ENCODE measurements around the gene TLR6.
"Not testable (repeated sequence)": the region's sequence is repeated elsewhere in the genome, so short reads cannot be mapped to it uniquely, and the experiment has no call there.

TLR6 gene

DNA sequence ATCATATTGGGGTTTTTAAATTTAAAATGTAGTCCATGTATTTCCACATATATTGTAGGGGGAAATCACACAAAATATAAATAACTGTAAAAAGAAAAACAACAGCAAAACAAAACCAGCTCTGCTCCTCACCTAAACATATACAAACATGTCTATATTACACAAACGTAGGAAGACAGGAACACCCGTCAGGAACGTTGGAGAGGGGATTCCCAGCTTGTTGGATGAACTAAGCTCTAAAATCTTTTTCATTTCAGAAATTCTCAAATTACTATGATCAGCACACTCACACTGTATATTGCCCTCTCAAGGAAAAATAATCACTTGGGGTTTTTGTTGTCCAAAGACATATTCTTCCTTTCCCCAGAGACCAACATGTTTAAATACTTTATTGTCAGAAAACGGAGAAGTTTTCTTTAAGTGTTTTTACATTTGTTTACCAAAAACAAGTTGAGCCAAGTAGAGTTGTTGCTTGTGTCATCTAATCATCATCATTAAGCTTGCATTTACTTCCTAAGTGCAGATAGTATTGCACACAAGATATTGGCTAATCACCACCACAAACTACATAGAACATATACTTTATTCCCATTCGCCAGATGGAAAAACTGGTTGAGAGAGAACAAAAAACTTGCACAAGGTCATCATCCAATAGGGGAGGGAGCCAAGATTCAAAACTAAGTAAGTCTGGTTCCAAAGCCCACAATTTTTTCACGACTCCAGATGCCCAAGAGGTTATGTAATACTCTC is 71.4 kb downstream of the TLR6 start:
- DNase-seq (ENCODE audit: low spot score): no peak

DNA sequence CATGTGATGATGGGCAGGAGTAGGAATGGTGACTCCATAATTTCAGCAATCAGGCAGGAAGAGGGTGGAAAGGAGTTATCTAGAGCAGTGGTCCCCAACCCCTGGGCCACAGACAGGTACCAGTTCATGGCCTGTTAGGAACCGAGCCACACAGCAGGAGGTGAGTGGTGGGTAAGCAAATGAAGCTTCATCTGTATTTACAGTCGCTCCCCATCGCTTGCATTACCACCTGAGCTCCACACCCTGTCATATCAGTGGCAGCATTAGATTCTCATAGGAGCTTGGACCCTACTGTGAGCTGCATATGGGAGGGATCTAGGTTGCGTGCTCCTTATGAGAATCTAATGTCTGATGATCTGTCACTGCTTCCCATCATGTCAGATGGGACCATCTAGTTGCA is 72.5 kb downstream of the TLR6 start:
- no peak for DNase-seq (ENCODE audit: low spot score)

DNA sequence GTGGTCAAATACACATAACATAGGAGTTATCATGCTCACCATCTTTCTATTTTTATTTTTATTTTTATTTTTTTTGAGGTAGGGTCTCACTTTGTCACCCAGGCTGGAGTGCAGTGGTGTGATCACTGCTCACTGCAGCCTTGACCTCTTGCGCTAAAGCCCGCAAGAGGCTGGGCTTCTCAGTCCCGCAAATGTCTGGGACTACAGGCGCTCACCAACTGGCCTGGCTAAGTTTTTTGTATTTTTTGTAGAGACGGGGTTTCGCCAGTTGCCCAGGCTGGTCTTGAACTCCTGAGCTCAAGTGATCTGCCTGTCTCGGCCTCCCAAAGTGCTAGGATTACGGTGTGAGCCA is 73.5 kb downstream of the TLR6 start:
- DNase-seq (ENCODE audit: low spot score): no peak

DNA sequence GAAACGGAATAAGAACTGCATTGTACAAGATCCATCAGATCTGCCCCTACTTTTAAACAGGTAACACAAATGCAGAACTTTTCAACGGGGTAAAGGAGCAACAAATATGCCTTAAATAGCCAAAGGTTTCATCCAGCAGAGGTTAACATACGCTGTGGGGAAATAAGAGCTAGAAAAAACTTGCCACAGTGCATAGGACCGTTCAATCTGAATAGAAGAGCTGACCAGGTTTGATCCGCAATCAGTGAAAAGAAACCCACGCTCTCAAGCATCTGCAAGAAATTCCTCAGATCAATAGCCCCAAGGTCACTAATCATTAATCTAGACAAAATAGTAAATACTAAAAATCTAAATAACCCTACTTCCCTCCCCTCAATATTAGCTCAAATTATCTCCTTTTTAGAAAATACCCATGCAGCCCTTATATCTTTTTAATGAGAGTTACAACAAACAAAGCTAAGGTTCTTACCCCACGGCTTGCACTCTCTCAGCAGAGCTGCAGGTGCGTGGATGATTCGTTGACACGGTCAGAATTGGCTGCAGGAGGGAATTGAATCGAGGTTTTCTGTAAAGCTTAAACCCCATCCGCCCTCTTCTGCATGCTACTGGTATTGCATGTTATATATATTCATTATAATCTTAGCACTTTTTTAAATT is 74.0 kb downstream of the TLR6 start, which contains the start of gene TLR10:
Gene TLR10, minus strand, starts transcription at position 539 of the 657 bp plus-strand sequence. CDS start 7,400 bp downstream, outside the sequence.
- DNase-seq (ENCODE audit: low spot score): peak; percentile 60

DNA sequence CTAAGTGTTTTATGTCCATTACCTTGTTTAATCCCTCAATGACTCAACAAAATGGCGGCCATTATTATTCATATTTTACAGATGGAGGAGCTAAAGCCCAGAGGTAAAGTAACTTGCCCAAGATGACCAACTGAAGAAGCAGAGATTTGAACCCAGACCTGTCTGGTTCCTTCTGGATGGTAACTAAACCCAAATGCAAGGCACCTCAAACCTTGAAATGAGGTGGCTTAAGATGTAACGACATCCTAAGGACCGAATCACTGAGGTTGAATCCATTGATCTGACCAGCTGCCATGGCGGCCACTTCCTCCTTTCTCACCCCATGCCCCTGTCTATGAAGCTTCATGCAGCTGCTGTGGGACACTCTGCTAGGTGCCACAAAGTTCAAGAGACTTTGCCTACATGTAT is 74.8 kb downstream of the TLR6 start:
- DNase-seq (ENCODE audit: low spot score): no peak

DNA sequence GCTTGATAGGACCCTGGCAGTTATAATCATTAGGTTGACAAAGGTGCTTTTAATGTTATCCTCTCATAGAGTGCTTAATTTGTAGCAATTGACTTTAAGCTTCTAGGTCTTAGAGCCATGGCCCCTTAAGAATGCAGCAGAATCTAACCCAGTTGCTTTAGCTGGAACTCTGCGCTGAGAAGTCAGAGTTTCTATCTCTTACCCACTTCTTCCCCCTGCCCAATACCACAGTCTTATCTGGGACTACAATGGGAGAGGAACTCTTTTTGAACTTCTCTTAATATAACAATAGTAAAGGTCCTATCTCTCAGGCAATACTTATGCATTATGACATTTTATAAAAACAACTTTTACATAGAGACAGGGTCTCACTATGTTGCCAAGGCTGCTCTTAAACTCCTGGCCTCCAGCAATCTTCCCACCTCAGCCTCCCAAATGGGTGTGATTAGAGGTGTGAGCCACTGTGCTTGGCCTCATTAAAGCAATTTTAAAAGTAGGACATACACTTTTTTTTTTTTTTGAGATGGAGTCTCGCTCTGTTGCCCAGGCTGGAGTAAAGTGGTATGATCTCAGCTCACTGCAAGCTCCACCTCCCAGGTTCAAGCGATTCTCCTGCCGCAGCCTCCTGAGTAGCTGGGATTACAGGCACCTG is 75.7 kb downstream of the TLR6 start:
- DNase-seq (ENCODE audit: low spot score): no peak

DNA sequence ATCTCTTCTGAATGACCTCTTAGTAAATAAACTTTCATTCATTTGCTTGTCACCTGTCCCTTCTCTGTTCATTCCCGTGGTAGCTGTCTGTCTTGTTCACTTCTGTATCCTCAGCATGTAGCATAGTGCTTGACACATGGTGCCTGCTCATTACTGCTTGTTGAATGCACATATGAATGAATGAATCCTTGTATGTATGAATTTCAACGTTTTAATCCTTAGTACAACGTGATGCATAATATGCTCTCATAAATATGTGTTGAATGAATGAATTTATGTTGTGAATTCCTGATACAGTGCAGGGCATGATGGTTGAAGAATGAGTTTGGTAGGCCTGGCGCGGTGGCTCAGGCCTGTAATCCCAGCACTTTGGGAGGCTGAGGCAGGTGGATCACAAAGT is 76.8 kb downstream of the TLR6 start:
- no peak for DNase-seq (ENCODE audit: low spot score)

DNA sequence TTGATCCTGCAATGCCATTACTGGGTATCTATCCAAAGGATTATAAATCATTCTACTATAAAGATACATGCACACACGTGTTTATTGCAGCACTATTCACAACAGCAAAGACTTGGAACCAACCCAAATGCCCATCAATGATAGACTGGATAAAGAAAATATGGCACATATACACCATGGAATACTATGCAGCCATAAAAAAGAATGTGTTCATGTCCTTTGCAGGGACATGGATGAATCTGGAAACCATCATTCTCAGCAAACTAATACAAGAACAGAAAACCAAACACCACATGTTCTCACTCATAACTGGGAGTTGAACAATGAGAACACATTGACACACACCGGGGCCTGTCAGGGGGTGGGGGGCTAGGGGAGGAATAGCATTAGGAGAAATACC is 78.7 kb downstream of the TLR6 start:
- not testable (repeated sequence) for DNase-seq (ENCODE audit: low spot score)

DNA sequence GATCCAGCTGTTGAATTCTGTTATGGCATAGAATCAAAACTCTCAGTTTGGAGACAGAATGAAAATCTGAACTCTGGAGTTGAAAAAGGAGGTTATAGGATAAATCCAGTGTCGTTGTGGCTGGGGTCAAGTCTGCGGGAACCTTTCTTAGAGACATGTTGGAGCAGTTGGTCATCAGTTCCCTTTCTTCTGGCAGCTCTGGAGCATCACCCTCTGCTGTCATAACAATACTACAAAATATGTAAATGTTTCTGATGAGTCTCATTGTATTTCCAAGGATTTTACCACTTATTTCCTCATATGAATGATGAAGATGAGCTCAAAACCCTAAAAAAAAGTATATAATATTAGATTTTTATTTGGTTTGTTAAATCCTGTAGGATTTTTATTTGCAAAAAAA is 81.3 kb downstream of the TLR6 start:
- DNase-seq (ENCODE audit: low spot score): no peak

DNA sequence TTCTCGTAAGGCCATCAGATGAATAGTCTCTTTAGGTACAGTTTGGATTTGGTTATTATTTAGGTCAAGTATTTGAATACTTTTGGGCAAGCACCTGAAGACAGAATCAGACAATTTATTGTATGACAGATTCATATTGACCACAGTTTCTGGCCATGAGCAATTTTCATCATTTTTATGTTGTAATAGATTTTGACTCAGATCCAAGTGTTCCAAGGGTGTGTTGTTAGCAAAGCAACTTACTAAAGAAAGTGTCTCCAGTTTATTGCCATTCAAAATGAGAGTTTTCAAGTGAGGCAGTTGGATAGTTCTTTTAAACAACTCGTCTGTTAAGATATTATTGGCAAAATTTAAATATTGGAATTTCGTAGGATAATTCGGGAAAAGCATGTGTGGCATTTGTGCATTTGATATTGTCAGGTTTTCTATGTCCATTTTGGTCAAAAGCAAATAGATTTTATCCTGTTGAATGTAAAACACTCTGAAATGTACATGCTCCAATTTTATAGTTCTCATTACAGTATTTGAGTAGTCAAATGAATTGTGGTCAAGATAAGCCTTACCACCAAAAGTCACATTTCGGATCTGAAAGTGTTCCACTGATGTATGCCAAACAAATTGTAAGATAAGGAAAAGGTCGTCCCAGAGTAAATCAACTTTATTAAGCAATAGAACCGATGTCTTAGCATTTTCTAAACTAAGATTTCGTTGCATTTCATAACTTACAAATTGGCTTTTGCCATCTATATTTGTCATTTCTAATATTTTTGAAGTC is 82.2 kb downstream of the TLR6 start:
- DNase-seq (ENCODE audit: low spot score): no peak
